Type B pancreatic cell (in vitro differentiated cells): ENCODE results near the gene PROK2. TPM values are rescaled to one million over a fixed set of nuclear protein-coding genes. Genes with fewer than 3 reads are reported as not detected.

Source experiments
- DNase-seq: peaks from one replicate; pipeline ENCODE4 v3.0.0; 2021; ENCODE audit warnings: mixed read lengths; ENCODE audit not compliant: unreplicated experiment; ENCODE audit errors: extremely low spot score
- H3K27ac Mint-ChIP-seq: 2 replicates; pipeline ENCODE4 v1.8.0; 2021; ENCODE audit warnings: mild to moderate bottlenecking, mixed read lengths
- H3K27me3 Mint-ChIP-seq: 2 replicates; pipeline ENCODE4 v1.8.0; 2021; ENCODE audit warnings: mixed read lengths
- H3K36me3 Mint-ChIP-seq: 2 replicates; pipeline ENCODE4 v1.8.0; 2021; ENCODE audit warnings: mixed read lengths
- H3K4me1 Mint-ChIP-seq: one replicate; pipeline ENCODE4 v1.8.0; 2021; ENCODE audit warnings: mixed read lengths; ENCODE audit not compliant: unreplicated experiment
- H3K4me3 Mint-ChIP-seq: 2 replicates; pipeline ENCODE4 v1.8.0; 2021; ENCODE audit warnings: mild to moderate bottlenecking, mixed read lengths
- H3K9me3 Mint-ChIP-seq: 2 replicates; pipeline ENCODE4 v1.8.0; 2021; ENCODE audit warnings: mixed read lengths
- total RNA-seq: library from RNA; stranded (reverse); gene quantifications from 2 replicates; pipeline ENCODE4 v1.2.1, GENCODE V29; 2021; ENCODE audit warnings: low replicate concordance
- TF ChIP-seq, protein P1 (sequence below): fragments of 200-600 bp; sonication (generic); conservative IDR thresholded peaks from 2 replicates; pipeline ENCODE4 v1.5.0; 2021; ENCODE audit warnings: antibody characterized with exemption, mild to moderate bottlenecking

Gene PROK2
- total RNA-seq, 1 donor from 2014 or later, result not detected

DNA sequence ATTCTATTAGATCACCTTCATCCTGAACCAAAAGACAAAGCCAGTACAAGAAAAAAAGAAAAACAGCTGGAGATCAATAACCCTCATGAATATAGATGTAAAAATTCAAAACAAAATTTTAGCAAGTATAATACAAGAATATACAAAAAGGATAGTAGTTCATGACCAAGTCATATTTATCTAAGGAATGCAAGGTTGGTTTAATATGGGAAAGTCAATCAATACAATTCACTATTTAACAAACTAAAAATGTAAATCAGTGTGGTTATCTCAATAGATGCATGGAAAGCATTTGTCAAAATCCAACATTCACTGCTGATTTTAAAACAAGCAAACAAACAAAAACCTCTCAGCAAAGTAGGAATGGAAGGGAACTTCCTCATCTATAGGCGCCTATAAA, 42.3 kb downstream of the PROK2 start:
- H3K27me3 Mint-ChIP-seq, result no peaks in the 10 kb centered on the region
- H3K36me3 Mint-ChIP-seq, result peaks cover 6% of the 10 kb centered on the region
- no peaks in the 10 kb centered on the region for H3K4me1 Mint-ChIP-seq
- no peak for DNase-seq
- no peak overlapping the region for H3K4me3 Mint-ChIP-seq
- peaks cover 22% of the 10 kb centered on the region for H3K9me3 Mint-ChIP-seq
- H3K27ac Mint-ChIP-seq, result no peak overlapping the region
- TF ChIP-seq, protein P1, sequence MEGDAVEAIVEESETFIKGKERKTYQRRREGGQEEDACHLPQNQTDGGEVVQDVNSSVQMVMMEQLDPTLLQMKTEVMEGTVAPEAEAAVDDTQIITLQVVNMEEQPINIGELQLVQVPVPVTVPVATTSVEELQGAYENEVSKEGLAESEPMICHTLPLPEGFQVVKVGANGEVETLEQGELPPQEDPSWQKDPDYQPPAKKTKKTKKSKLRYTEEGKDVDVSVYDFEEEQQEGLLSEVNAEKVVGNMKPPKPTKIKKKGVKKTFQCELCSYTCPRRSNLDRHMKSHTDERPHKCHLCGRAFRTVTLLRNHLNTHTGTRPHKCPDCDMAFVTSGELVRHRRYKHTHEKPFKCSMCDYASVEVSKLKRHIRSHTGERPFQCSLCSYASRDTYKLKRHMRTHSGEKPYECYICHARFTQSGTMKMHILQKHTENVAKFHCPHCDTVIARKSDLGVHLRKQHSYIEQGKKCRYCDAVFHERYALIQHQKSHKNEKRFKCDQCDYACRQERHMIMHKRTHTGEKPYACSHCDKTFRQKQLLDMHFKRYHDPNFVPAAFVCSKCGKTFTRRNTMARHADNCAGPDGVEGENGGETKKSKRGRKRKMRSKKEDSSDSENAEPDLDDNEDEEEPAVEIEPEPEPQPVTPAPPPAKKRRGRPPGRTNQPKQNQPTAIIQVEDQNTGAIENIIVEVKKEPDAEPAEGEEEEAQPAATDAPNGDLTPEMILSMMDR, result no peak

- no peaks in the 10 kb centered on the region for H3K9me3 Mint-ChIP-seq
These were observed 50.1 kb downstream of the PROK2 start for GRCh38 chr3:71734881-71735280.

GRCh38 chr3:71733319-71733718, 51.6 kb downstream of the PROK2 start:
- H3K4me3 Mint-ChIP-seq, result no peak overlapping the region
- H3K27me3 Mint-ChIP-seq, result peaks cover 7% of the 10 kb centered on the region
- no peaks in the 10 kb centered on the region for H3K36me3 Mint-ChIP-seq
- no peak overlapping the region for H3K27ac Mint-ChIP-seq
- H3K9me3 Mint-ChIP-seq, result no peaks in the 10 kb centered on the region
- TF ChIP-seq, protein P1, result no peak
- H3K4me1 Mint-ChIP-seq, result peaks cover 10% of the 10 kb centered on the region
- DNase-seq, result no peak

More at GRCh38 chr3:71734881-71735280, 50.1 kb downstream of the PROK2 start:
- H3K4me3 Mint-ChIP-seq, result no peak overlapping the region
- no peaks in the 10 kb centered on the region for H3K36me3 Mint-ChIP-seq
- H3K27me3 Mint-ChIP-seq, result peaks cover 6% of the 10 kb centered on the region
- no peak overlapping the region for H3K27ac Mint-ChIP-seq
- peaks cover 4% of the 10 kb centered on the region for H3K4me1 Mint-ChIP-seq
- TF ChIP-seq, protein P1, result no peak
- no peak for DNase-seq

GRCh38 chr3:71732637-71733036, 52.3 kb downstream of the PROK2 start:
- Mint-ChIP-seq H3K9me3 (no peaks in the 10 kb centered on the region), H3K36me3 (no peaks in the 10 kb centered on the region), H3K4me3 (no peak overlapping the region), H3K27ac (no peak overlapping the region), H3K27me3 (peaks cover 10% of the 10 kb centered on the region), H3K4me1 (peaks cover 10% of the 10 kb centered on the region)
- TF ChIP-seq, protein P1, result no peak
- DNase-seq, result no peak

DNA sequence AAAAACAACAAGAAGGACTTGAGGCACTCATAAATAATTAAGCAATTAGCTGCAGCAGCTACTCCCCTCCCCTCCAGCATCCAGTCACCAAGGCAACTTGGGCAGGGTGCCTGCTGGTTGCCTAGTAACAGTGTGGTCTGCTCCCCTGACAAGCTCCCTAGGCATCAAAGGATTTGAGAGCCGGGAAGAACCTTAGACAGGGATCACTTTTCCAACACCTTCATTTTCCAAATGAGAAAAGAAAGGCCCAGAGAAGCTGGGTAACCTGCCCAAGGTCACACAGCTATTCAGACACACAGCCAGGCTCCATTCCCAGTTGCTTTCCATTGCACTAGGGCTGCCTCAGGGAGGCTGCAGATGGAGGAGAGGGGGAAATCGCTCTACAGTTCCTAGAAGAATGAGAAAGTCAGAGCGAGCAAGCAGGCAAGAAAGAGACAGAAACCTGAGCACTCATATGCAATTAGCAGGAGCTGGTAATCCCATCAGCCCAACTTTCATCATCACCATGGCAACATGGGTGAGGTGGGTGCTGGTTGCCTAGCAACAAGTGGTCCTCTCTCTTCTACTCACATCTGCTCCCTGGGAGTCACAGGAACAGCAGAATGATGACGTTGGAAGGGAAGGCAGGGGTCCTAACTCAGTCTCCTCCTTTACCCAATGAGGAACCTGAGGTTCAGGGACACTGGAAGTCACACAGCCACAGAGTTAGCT, 56.2 kb downstream of the PROK2 start:
- H3K27ac Mint-ChIP-seq, result no peak overlapping the region
- DNase-seq, result no peak

More for the DNA sequence above, 56.2 kb downstream of the PROK2 start:
- H3K27me3 Mint-ChIP-seq, result peaks cover 20% of the 10 kb centered on the region
- TF ChIP-seq, protein P1, result no peak
- peaks cover 21% of the 10 kb centered on the region for H3K4me1 Mint-ChIP-seq
- H3K36me3 Mint-ChIP-seq, result no peaks in the 10 kb centered on the region
- no peaks in the 10 kb centered on the region for H3K9me3 Mint-ChIP-seq
- no peak overlapping the region for H3K4me3 Mint-ChIP-seq
